Inflammatory macrophage treated with lipopolysaccharide for 1 hour (primary cell): ENCODE results near the gene FBXO31.
A peak's percentile ranks its signal among the peaks of the same experiment; 100 is the strongest.

Source experiments
- DNase-seq, 2 donors: peaks; one replicate each; pipeline ENCODE4 v3.0.0-alpha.2; 2020 to 2022

The FBXO31 gene

DNA sequence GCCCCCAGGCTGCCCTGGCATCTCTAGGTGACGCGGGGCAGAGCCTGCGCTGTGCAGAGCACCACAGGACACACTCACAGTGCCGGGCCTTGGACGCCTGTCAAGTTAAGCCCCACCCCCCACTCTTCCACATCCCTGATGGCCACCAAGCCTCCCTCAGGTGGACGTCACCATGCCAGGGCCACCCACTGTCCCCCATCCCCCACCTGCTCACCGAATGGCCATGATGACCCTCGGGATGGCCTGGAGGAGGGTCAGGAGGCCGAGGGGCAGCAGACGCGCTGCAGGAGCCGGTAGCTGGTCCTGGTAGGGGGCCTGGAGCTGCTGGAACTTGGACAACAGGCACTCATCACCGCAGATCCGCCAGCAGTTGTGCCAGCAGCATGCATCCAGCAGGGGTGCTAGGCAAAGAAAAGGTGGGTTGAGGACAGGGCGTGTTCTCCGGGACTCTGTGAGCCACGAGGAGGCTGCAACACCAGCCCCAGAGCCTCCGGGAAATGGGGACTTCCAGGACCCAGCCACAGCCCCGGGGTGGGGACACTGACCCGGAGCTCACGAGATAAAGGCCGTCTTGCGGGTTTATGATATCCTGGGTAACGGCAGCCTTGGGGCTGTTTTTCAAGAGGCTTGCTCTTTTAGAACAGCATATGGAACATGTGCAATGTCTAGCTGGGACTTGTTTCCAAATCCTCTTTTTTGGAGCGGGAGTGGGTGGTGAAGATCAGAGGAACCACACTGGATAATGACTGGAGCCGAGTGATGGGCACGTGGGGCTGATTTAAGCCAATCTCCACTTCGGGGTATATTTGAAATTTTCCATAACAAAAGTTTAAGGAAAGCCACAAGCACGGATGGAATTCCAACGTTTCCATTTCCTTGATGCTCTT, 77.8 kb downstream of the FBXO31 start:
- DNase-seq, result no peak

DNA sequence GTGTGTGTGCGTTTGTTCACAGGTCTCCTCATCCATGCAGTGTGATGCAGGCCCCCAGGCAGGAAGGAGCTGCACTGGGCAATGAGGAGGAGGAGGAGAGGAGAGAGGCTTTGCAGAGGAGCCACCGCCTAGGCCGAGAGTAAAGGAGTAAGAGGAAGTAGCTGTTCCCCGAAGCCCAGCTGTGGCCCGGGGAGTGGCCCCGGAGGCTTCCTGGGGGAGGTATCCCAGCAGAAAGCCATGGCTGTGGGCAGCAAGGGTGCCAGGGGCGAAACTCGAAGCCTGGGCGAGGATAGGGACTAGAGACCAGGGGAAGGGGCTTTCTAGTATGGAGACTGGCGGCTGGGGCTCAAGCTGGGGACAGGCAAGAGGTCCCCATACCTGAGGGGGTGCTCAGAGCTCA, 78.6 kb downstream of the FBXO31 start:
- DNase-seq, result peak in 1 of 2 donors; percentile 2

DNA sequence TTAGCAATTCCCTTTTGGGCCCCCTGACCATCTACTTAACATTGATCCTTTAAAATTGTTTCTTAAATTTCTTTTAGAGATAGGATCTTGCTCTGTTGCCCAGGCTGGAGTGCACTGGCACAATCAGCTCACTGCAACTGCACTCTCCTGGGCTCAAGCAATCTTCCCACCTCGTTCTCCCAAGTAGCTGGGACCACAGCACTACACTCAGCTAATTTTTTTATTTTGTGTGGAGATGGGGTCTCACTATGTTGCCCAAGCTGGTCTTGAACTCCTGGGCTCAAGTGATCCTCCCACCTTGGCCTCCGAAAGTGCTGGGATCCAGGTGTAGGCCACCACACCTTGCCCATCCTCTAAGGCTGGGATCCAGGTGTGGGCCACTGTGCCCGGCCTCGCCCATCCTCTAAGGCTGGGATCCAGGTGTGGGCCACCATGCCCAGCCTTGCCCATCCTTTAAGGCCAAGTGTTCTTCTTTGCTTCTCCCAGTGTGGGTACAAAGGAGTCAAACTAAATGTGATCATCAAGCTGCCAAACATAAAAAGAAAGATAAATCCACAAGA, 79.5 kb downstream of the FBXO31 start:
- DNase-seq, result no peak

DNA sequence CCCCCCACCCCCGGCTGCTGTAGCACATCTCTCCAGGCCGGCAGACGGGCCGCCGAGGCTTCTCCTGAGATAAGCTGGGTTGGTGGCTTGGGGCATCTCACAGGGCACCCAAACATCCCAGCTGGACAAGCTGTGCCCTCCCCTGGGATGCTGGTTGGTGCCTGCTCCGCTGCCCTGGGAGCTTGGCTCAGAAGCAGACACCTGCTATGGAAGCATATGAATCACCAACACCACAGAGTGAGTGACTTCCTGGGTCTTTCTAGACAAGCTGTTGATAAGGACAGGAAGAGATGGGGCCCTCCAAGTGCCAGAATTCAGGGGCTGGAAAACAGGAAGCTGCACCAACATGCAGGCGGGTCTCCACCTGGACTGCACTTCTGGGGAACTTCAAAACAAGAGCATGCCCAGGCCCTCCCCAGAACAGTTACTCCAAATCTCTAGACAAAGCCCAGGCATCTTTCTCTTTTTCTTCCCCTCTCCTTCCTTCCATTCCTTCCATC, 80.1 kb downstream of the FBXO31 start:
- DNase-seq, result no peak

DNA sequence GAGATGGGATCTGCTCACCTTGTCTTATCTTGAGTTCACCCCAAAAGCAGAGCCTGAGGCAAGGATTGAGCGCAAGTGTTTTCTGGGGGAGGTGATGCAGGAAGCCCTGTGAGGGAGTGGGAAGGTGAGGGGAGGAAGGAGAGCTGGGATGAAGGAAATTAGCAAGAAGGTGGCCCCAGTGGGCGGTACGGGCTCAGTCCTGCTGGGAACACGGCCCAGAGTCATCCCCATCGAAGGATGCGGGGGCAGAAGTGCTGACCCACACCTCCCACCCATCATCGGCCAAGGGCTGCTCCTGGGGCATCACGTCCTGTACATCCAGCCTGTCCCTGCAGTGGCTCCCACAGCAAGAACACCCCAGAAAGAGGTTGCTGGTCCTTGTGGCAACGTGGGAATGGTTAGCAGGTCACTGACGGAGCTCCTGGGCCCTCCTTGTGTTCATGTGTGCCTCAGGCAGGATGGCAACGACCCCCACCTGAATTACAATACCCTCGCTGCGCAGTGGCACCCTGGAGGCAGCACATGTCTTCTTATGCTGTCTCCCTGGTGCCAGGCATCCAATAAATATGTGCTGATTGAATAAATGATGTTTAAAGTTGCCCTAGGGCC, 84.6 kb downstream of the FBXO31 start:
- DNase-seq, result no peak

DNA sequence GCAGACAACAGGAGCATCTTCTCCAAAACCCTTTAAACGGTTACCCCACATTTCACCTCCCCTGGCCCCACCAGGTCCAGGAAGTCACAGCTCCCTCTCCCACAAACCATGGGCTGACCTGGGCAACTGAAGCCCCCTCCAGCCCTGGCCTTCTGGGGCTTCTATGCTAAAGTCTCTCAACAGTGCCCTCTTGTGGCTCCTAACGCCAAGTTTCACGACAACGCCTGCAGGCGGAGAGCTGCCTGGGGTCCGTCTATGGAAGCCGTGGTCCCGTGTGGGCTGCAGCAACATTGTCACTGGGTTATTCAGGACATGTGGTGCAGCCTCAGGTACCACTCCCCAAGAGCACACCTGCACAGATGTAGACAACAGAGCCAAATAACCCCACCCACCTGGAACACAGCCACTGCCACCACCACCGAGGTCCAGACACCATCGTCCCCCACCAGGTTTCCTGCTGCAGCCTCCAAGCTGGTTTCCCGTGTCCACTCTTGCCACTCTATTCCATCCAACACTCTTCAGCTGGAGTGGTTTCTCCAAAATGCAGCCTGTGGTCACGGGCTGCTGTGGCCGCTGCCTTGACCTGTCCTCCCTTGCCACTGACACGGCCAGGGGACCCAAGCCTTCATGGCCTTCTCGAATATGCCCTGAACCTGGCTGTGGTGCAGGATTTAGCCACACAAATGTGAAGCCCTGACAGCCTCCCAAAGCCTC, 85.5 kb downstream of the FBXO31 start:
- peak in 1 of 2 donors; percentile 49 for DNase-seq

DNA sequence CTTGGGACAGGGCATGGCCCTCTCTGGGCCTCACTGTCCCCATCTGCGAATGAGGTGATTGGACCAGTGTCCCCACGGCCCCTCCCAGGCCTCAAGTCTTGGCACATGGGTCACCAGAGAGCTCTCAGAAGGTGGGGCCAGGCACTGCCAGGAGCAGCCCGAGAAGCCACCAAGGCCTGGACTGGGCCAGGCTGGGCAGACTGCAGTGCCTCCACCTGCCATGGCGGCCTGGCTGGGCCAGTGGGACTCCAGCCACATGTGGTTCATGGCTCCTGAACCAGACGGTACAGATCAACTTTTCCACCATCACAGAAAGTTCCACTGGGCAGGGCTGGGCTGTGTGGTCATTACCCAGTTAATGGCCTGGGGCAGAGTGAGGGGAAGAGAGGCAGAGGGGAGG, 86.2 kb downstream of the FBXO31 start:
- DNase-seq, result no peak

DNA sequence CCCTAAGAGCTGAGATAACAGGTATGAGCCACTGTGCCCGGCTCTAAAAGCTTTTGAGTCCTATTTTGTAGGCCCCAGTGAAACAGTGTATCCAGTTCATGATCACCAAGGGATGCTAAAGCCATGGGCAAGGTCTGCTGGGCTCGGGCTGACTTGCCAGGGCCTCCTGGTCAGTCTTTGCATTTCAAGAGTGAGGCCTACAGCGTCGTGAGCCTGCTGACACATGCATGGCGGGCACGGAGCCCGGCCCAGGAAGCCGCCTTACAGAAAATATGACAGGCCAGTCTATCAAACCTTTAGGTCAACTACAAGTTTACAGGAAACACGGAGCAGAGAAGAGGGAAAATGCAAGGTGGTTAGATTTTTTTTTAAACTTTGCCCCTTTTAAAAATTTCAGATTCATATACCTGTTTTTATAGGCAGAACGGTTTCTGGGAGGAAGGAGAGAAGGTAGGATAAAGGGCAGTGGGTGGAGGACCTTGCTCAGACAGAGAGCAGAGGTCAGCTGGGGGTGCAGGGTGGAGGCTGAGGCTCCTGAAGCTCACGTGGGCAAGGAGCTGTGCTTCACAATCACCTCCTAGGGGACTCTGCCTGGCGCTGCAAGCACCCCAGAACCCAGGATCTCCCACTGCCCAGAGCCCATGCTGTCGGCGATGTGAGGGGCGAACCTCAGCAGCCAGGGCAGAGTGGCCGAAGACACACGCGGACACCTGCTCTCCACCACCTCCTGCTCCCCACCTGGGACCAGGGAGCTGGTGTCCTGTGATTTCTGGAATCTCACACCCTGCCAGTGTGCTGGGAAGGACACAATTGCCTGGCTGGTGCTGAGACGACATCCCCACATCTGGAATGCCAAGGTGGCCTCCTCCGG, 87.7 kb downstream of the FBXO31 start:
- no peak for DNase-seq

DNA sequence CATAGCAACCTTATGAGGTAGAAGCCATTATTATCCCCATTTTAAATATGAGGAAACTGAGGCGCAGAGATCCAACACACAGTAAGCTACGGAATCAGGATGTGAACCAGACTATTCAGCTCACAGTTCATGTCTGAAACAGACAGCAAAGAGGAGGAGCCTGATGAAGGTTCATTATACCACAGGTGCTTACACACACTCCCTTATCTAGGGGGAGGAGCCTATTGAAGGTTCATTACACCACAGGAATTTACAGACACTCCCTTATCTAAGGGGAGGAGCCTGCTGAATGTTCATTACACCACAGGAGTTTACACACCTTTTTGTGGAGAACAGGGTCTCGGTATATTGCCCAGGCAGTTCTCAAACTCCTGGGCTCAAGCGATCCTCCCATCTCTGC, 88.3 kb downstream of the FBXO31 start:
- DNase-seq, result peak in 1 of 2 donors; percentile 8

DNA sequence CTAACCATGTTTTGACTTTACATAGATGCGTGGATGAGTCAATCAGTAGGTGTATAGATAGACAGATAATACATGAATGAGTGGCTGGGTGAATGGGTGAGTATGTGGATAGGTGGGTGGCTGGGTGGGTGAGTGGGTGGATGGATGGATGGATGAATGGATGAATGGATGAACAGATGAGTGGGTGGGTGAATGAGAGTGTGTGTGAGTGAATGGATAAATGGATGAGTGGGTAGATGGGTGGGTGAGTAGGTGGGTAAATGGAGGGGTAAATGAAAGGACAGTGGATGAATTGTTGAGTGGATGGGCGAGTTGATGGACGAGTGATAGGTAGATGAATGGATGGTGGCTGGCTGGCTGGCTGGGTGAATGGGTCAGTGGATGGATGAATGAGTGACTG, 89.6 kb downstream of the FBXO31 start:
- DNase-seq, result no peak

DNA sequence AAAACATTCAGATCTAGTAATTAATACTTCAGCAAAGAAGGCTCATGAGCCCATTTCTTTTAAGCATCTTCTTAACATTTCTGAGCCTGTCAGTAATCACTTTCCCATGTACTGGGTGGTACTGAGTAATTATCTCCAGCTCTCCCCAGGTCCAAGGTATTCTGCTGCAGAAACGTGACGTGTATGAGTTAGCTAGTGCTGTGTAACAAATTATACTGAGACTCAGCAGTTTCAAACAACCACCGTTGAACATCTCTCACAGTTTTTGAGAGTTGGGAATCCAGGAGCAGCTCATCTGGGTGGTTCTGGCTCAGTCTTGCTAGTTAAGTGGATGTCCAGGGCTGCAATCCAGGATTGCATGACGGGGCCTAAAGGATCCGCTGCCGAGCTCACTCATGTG, 91.6 kb downstream of the FBXO31 start:
- DNase-seq, result no peak

DNA sequence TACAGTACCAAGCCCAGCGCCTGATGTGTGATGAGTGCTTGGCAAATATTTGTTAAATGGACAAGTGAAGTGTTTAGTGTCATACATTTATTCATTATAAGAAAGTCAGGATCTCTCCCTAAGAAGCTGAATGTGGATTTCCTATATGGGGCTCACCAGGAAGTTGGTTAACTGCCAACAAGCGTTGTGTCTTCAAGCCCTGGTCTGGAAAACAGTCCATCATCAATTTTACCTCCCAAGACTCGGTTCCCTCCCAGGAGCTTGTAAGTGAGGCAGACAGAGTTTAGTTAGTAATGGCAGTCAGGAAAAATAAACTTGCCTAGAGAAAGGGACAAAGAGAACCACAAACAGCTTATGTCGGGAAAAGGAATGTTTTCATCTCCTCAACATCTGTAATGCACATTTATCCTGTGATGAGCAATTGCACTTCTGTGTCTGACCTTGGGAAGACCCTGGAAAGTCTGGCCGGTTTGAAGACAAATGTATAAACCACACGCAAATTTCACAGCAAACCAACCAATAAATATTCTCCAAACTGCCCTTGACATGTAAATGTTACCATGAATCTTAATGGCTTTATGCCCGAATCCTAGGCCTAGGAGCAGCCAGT, 94.7 kb downstream of the FBXO31 start:
- no peak for DNase-seq

DNA sequence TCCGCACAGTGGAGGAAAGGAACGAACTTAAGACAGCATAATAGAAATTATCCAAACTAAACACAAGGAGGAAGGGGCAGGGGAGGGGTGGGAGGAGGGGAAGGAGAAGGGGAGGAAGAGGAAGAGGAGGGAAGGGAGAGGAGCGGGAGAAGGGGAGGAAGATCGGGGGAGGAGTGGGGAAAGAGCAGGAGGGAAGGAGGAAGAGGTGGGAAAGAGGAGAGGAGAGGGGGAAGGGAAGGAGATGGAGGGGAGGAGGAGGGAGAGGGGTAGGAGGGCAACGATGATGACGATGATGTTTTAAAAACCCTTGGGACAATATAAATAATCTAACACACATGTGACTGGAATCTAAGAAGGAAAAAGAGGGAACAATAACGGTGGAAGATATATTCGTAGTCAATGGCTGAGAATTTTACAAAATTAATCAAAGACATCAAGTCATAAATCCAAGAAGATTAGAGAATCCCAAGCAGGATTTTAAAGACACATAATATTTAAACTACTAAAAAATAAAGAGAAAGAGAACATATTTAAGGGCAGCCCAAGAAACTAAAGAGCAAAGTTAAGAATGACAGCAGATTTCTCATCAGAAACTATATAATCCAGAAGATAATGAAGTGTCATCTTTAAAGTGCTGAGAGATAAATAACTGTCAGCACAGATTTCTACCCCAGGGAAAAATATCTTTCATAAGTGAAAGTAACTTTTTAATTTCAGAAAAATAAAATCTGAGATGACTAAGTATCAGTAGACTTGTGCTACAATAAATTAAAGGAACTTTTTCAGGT, 96.5 kb downstream of the FBXO31 start:
- DNase-seq, result no peak

DNA sequence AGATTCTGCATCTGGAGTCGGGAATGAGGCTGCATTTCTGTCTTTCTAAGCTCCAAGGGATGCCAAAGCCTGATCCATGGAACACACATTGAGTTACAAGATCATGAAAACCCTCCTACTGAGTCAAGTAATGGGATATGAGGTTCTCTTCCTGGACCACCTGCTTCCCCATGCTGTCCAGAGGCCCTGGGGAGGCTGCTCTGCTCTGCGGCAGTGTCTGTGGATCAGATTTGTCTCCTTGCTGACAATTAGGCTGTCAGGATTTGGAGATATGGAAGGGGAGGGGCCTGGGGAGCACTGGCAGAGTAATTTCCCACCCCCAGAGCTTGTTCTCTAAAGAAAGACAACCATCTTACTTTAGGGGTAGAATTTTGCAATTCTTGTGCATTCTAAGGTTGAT, 99.4 kb downstream of the FBXO31 start:
- no peak for DNase-seq

DNA sequence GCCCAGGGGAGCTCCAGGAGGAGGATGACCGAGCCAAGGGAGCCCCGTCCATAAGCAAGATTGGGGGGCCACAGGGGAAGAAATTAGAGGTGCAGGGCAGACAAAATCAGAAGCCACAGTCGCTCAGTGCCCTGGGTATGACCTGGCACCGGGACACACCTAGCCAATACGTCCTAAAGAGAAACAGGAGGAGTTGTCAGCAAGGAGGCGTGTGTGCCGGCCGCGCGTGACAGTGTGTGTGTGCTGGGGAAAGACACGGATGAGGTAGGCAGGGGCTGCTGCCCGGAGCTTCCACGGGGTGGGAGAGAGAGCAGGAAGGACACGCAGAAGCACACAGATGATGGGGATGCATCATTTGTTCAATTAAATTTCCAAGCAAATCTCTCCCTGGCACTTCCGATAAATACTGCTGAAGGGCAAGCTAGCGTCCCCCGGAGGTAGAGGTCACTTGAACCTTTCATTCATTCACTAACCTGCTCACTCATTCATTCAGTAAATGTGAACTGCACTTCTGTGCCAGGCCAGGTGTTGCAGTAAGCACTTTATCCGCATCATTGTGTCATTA, 104.4 kb downstream of the FBXO31 start:
- no peak for DNase-seq

DNA sequence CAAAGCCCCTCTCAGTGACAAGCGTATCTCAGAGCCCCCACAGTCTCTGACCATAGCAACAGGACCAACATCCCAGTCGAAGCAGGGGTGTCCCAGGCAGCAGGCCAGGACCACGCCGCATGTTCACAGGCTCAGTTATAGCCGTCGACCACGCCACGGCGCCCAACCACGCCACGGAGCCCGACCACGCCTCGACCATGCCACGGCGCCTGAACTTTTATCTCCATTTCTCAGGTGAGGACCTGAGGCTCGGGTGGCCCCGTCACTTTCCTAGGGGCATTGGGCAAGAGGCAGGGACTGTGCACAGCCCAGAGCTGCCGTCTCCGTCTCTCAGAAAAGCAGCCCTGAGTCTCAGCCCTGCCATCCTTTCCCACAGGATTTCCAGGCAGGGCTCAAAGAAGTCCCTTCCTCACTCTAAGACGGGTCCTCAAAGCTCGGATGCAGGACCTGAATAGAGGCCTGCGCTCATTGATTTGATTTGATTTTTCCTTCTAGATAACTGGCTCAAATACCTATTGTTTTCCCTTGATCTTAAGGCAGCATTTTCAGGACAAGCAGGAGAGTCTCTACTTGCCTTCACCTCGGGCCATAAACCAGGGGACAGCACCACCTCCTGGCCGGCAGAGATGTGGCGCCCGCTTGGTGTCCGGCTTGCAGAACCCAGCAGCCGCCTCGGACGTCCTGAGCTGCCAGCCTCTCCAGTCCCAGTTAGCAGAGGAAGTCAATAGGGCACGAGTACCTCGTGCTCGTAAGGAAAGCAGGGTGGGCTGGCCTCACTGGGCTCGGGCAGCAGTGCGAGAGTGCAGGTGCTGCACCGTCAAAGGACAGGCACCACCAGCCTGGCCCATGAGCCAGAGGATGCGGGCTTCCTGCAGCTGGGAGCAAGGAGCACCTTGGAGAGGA, 105.1 kb downstream of the FBXO31 start:
- peak; percentile 19 to 46 for DNase-seq
